Smooth muscle cell (in vitro differentiated cells): ENCODE measurements around the gene CES1. TPM values are rescaled to one million over a fixed set of nuclear protein-coding genes. Genes with fewer than 3 reads are reported as not detected.
"Not testable (repeated sequence)": the region's sequence is repeated elsewhere in the genome, so short reads cannot be mapped to it uniquely, and the experiment has no call there.

ENCODE experiments used
- DNase-seq: peaks from one replicate; lab custom pipeline; 2025; ENCODE audit not compliant: unreplicated experiment; lab: John Stamatoyannopoulos, UW
- H2AFZ ChIP-seq: fragments of 200-600 bp; sonication (generic); 2 replicates; pipeline ENCODE4 v1.6.0; 2016; ENCODE audit warnings: antibody characterized with exemption, low read depth, mild to moderate bottlenecking
- H3F3A ChIP-seq: fragments of 200-600 bp; sonication (generic); 2 replicates; pipeline ENCODE4 v1.6.0; 2017; ENCODE audit warnings: antibody characterized with exemption, low read depth
- H3K27ac ChIP-seq: fragments of 200-600 bp; sonication (generic); 2 replicates; pipeline ENCODE4 v1.5.1; 2016; ENCODE audit warnings: low read depth, mild to moderate bottlenecking
- H3K27me3 ChIP-seq: fragments of 200-600 bp; sonication (generic); 2 replicates; pipeline ENCODE4 v1.6.1; 2016; ENCODE audit warnings: low read depth, mild to moderate bottlenecking
- H3K36me3 ChIP-seq: fragments of 200-600 bp; sonication (generic); 2 replicates; pipeline ENCODE4 v1.5.1; 2016; ENCODE audit warnings: low read depth
- H3K4me1 ChIP-seq: fragments of 200-600 bp; sonication (generic); 2 replicates; pipeline ENCODE4 v1.5.1; 2016; ENCODE audit warnings: low read depth
- H3K4me2 ChIP-seq: fragments of 200-600 bp; sonication (generic); 2 replicates; pipeline ENCODE4 v1.6.0; 2016; ENCODE audit warnings: mild to moderate bottlenecking
- H3K4me3 ChIP-seq: fragments of 200-600 bp; sonication (generic); 2 replicates; pipeline ENCODE4 v1.5.1; 2016; ENCODE audit warnings: mild to moderate bottlenecking
- H3K79me2 ChIP-seq: fragments of 200-600 bp; sonication (generic); 2 replicates; pipeline ENCODE4 v1.6.0; 2016; ENCODE audit warnings: low read depth, mild to moderate bottlenecking
- H3K9ac ChIP-seq: fragments of 200-600 bp; sonication (generic); 2 replicates; pipeline ENCODE4 v1.6.0; 2016; ENCODE audit warnings: low read depth
- H3K9me3 ChIP-seq: fragments of 200-600 bp; sonication (generic); replicated peaks from 2 replicates; pipeline ENCODE4 v1.5.1; 2016; ENCODE audit warnings: low read depth
- H4K20me1 ChIP-seq: fragments of 200-600 bp; sonication (generic); 2 replicates; pipeline ENCODE4 v1.6.0; 2016; ENCODE audit warnings: low read depth
- WGBS: methylation state at CpG from one replicate; pipeline ENCODE4 v1.1.7; 2016; ENCODE audit warnings: low lambda C conversion rate; 5-methylcytosine and 5-hydroxymethylcytosine counted together
- polyA plus RNA-seq: library from polyadenylated mRNA; unstranded; fragments of >200 nt; fragmentation: Nextera tagmentation; extraction: Ambion mirVana; gene quantifications from 2 replicates; pipeline ENCODE4 v1.2.1, GENCODE V29; 2016
- total RNA-seq: library from RNA; depleted of rRNA; stranded (reverse); fragments of >200 nt; gene quantifications from 2 replicates; pipeline ENCODE4 v1.2.3, GENCODE V29; 2014

Gene CES1
- total and polyA plus RNA-seq, 2 experiments from 2014 or later, result 0.74 TPM; not detected in 1

DNA sequence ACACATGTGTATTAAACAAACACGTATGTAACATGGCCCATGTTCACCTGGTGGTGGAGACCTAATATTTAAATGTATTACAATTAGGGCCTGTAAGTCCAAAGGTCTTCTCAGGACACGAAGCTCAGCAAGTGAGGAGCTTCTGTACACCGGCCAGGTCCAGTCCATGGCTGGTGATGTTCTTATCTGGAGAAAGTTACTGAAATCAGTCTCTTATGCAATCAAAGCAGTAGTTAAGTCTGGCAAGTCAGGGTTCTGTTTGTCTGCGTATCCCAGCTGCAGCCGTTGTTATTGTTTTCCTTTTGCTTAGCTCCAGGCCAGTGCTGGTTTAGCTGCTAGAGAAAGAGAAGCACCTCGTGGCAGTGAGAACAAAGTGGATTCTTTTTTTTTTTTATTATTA is 41.4 kb downstream of the CES1 start:
- H2AFZ ChIP-seq, H3K27me3 ChIP-seq, H3K4me2 ChIP-seq, H3K4me3 ChIP-seq, H4K20me1 ChIP-seq, H3K9me3 ChIP-seq, H3F3A ChIP-seq, H3K79me2 ChIP-seq, H3K36me3 ChIP-seq, H3K9ac ChIP-seq, H3K27ac ChIP-seq, H3K4me1 ChIP-seq, DNase-seq: not testable (repeated sequence)
- no CpG with 5 or more reads among the region's 6 CpGs for WGBS

- H3K36me3 ChIP-seq, H3K27ac ChIP-seq, H3K27me3 ChIP-seq, H3K4me3 ChIP-seq, H3K4me2 ChIP-seq, H3F3A ChIP-seq, H2AFZ ChIP-seq, H3K79me2 ChIP-seq, DNase-seq, H4K20me1 ChIP-seq, H3K4me1 ChIP-seq, H3K9me3 ChIP-seq, H3K9ac ChIP-seq: not testable (repeated sequence)
- WGBS, result 93% methylated on average over 2 of the region's 7 CpGs
Observed at GRCh38 chr16:55790240-55790639, 42.7 kb downstream of the CES1 start.

- H3K27me3 ChIP-seq, result peaks cover 12% of the 10 kb centered on the region
- not testable (repeated sequence) for H3K27ac ChIP-seq, H3K36me3 ChIP-seq, H3K4me1 ChIP-seq, H2AFZ ChIP-seq, H3F3A ChIP-seq, DNase-seq, H3K4me2 ChIP-seq, H3K4me3 ChIP-seq, H3K79me2 ChIP-seq, H3K9me3 ChIP-seq, H4K20me1 ChIP-seq, H3K9ac ChIP-seq
- 77% methylated on average over 2 of the region's 6 CpGs for WGBS
Observed at GRCh38 chr16:55782793-55783091, 50.2 kb downstream of the CES1 start.

DNA sequence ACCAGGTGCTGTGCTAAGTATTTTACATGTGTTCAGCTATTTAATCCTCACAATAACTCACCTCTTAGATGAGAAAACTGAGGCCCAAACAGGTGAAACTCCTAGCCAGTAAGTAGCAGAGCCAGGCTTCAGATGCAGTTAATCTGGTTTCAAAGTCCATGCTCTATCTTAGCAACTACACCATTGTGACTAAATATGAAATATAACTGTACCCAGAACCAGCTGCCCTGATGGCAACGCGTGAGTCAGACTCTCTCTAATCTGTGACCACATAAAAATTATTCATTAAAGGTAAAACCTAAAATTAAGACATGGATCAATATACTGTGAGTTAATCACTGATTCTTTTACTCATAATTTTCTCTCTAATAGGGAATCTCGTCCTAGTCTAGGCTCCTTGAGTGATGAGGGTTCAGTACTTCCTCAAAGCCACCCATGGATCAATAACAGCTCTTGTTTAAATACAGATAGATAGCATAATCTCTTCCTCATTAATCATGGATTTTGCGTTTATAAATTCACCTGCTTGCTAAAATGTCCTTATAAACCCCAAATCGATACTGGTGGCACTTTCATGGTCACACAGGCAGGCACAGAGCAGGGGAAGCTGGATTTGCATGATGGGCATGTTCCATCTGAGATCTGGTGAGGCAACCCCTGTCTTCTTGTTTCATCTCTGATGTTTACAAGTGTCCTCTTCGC is 50.7 kb downstream of the CES1 start:
- not testable (repeated sequence) for H3K9ac ChIP-seq, H4K20me1 ChIP-seq, H3K36me3 ChIP-seq, H3K9me3 ChIP-seq, H3K79me2 ChIP-seq, H3K4me3 ChIP-seq, DNase-seq, H3F3A ChIP-seq, H2AFZ ChIP-seq, H3K4me1 ChIP-seq, H3K27ac ChIP-seq, H3K4me2 ChIP-seq
- WGBS, result 82% methylated on average over 6 of the region's 6 CpGs
- peaks cover 12% of the 10 kb centered on the region for H3K27me3 ChIP-seq

- not testable (repeated sequence) for H3F3A ChIP-seq, H3K36me3 ChIP-seq, H3K27ac ChIP-seq, H4K20me1 ChIP-seq, H3K4me2 ChIP-seq, H3K9ac ChIP-seq, H2AFZ ChIP-seq, H3K4me3 ChIP-seq, DNase-seq, H3K79me2 ChIP-seq, H3K4me1 ChIP-seq, H3K9me3 ChIP-seq
- WGBS, result 92% methylated on average over 8 of the region's 8 CpGs
- H3K27me3 ChIP-seq, result peaks cover 12% of the 10 kb centered on the region
Observed at GRCh38 chr16:55781456-55781855, 51.4 kb downstream of the CES1 start.

DNA sequence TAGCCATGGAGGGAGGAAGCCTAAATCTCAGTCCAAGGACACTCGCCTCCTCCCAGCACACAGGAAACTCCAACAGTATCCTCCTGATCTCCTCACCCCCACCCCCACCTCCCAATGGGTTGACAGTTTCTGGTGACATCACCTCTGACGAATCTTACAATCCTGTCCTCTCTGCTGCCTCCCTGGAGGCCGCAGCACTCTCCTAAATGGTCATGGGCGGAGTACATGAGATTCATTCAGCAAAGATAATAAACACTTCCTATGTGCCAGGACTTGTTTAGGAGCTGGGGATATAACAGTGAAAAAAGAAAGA is 52.8 kb downstream of the CES1 start:
- H3K79me2 ChIP-seq, H2AFZ ChIP-seq: not testable (repeated sequence)
- WGBS, result 77% methylated on average over 4 of the region's 4 CpGs

More for the DNA sequence above, 52.8 kb downstream of the CES1 start:
- H3K4me2 ChIP-seq, H3K9me3 ChIP-seq, H3K9ac ChIP-seq, H3K4me3 ChIP-seq, DNase-seq, H4K20me1 ChIP-seq, H3K27ac ChIP-seq, H3K36me3 ChIP-seq, H3F3A ChIP-seq, H3K4me1 ChIP-seq: not testable (repeated sequence)
- H3K27me3 ChIP-seq, result peaks cover 12% of the 10 kb centered on the region
